ENCODE results near the gene NFILZ.

Gene NFILZ

GRCh38 chr19:8641221-8641907 lies 10.9 kb downstream of the NFILZ start:
- TF ChIP-seq, protein P1, sequence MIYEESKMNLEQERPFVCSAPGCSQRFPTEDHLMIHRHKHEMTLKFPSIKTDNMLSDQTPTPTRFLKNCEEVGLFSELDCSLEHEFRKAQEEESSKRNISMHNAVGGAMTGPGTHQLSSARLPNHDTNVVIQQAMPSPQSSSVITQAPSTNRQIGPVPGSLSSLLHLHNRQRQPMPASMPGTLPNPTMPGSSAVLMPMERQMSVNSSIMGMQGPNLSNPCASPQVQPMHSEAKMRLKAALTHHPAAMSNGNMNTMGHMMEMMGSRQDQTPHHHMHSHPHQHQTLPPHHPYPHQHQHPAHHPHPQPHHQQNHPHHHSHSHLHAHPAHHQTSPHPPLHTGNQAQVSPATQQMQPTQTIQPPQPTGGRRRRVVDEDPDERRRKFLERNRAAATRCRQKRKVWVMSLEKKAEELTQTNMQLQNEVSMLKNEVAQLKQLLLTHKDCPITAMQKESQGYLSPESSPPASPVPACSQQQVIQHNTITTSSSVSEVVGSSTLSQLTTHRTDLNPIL (CRISPR knock-in tag; IDR thresholded peaks at IDR 0.05; ENCODE audit: low read depth): no peak
- TF ChIP-seq, protein P2, sequence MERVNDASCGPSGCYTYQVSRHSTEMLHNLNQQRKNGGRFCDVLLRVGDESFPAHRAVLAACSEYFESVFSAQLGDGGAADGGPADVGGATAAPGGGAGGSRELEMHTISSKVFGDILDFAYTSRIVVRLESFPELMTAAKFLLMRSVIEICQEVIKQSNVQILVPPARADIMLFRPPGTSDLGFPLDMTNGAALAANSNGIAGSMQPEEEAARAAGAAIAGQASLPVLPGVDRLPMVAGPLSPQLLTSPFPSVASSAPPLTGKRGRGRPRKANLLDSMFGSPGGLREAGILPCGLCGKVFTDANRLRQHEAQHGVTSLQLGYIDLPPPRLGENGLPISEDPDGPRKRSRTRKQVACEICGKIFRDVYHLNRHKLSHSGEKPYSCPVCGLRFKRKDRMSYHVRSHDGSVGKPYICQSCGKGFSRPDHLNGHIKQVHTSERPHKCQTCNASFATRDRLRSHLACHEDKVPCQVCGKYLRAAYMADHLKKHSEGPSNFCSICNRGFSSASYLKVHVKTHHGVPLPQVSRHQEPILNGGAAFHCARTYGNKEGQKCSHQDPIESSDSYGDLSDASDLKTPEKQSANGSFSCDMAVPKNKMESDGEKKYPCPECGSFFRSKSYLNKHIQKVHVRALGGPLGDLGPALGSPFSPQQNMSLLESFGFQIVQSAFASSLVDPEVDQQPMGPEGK (CRISPR knock-in tag; IDR thresholded peaks at IDR 0.05; ENCODE audit: borderline replicate concordance): no peak
- TF ChIP-seq OSR1 (CRISPR knock-in tag; IDR thresholded peaks at IDR 0.05) (no peak), BACH2 (CRISPR knock-in tag; IDR thresholded peaks at IDR 0.05; ENCODE audit: borderline replicate concordance) (no peak), RARB (CRISPR knock-in tag; IDR thresholded peaks at IDR 0.05) (no peak), CSRNP3 (CRISPR knock-in tag; IDR thresholded peaks at IDR 0.05) (no peak), ZFP30 (CRISPR knock-in tag; IDR thresholded peaks at IDR 0.05) (no peak), ARNTL (CRISPR knock-in tag; IDR thresholded peaks at IDR 0.05; ENCODE audit: borderline replicate concordance, low read depth) (no peak), TOX (CRISPR knock-in tag; IDR thresholded peaks at IDR 0.05; ENCODE audit: borderline replicate concordance) (no peak), SNAI2 (CRISPR knock-in tag; IDR thresholded peaks at IDR 0.05) (no peak), ZC3H10 (CRISPR knock-in tag; IDR thresholded peaks at IDR 0.05) (no peak), ZNF70 (CRISPR knock-in tag; IDR thresholded peaks at IDR 0.05) (no peak), GLIS3 (CRISPR knock-in tag; IDR thresholded peaks at IDR 0.05) (no peak), CSDC2 (CRISPR knock-in tag; IDR thresholded peaks at IDR 0.05) (no peak), ESRRG (CRISPR knock-in tag; IDR thresholded peaks at IDR 0.05) (no peak)
- TF ChIP-seq, protein P3, sequence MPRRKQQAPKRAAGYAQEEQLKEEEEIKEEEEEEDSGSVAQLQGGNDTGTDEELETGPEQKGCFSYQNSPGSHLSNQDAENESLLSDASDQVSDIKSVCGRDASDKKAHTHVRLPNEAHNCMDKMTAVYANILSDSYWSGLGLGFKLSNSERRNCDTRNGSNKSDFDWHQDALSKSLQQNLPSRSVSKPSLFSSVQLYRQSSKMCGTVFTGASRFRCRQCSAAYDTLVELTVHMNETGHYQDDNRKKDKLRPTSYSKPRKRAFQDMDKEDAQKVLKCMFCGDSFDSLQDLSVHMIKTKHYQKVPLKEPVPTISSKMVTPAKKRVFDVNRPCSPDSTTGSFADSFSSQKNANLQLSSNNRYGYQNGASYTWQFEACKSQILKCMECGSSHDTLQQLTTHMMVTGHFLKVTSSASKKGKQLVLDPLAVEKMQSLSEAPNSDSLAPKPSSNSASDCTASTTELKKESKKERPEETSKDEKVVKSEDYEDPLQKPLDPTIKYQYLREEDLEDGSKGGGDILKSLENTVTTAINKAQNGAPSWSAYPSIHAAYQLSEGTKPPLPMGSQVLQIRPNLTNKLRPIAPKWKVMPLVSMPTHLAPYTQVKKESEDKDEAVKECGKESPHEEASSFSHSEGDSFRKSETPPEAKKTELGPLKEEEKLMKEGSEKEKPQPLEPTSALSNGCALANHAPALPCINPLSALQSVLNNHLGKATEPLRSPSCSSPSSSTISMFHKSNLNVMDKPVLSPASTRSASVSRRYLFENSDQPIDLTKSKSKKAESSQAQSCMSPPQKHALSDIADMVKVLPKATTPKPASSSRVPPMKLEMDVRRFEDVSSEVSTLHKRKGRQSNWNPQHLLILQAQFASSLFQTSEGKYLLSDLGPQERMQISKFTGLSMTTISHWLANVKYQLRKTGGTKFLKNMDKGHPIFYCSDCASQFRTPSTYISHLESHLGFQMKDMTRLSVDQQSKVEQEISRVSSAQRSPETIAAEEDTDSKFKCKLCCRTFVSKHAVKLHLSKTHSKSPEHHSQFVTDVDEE (CRISPR knock-in tag; IDR thresholded peaks at IDR 0.05): no peak
- TF ChIP-seq, protein P4, sequence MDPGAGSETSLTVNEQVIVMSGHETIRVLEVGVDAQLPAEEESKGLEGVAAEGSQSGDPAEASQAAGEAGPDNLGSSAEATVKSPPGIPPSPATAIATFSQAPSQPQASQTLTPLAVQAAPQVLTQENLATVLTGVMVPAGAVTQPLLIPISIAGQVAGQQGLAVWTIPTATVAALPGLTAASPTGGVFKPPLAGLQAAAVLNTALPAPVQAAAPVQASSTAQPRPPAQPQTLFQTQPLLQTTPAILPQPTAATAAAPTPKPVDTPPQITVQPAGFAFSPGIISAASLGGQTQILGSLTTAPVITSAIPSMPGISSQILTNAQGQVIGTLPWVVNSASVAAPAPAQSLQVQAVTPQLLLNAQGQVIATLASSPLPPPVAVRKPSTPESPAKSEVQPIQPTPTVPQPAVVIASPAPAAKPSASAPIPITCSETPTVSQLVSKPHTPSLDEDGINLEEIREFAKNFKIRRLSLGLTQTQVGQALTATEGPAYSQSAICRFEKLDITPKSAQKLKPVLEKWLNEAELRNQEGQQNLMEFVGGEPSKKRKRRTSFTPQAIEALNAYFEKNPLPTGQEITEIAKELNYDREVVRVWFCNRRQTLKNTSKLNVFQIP (CRISPR knock-in tag; IDR thresholded peaks at IDR 0.05; ENCODE audit: borderline replicate concordance, low read depth): no peak
- no peak for ATAC-seq

- ATAC-seq: peak; percentile 66; the same call in 2 of the 3 replicates
- TF ChIP-seq CSRNP3 (CRISPR knock-in tag; IDR thresholded peaks at IDR 0.05) (no peak), ARNTL (CRISPR knock-in tag; IDR thresholded peaks at IDR 0.05; ENCODE audit: borderline replicate concordance, low read depth) (no peak), TOX (CRISPR knock-in tag; IDR thresholded peaks at IDR 0.05; ENCODE audit: borderline replicate concordance) (no peak), ZNF565 (CRISPR knock-in tag; conservative IDR thresholded peaks at IDR 0.05; ENCODE audit: low read depth) (no peak), ZNF70 (CRISPR knock-in tag; IDR thresholded peaks at IDR 0.05) (no peak), ISL1 (CRISPR knock-in tag; IDR thresholded peaks at IDR 0.05) (no peak), ZC3H10 (CRISPR knock-in tag; IDR thresholded peaks at IDR 0.05) (no peak), OSR1 (CRISPR knock-in tag; IDR thresholded peaks at IDR 0.05) (no peak), RARB (CRISPR knock-in tag; IDR thresholded peaks at IDR 0.05) (no peak), GLIS3 (CRISPR knock-in tag; IDR thresholded peaks at IDR 0.05) (no peak)
- TF ChIP-seq, protein P3 (CRISPR knock-in tag; IDR thresholded peaks at IDR 0.05): no peak
- TF ChIP-seq, protein P2 (CRISPR knock-in tag; IDR thresholded peaks at IDR 0.05; ENCODE audit: borderline replicate concordance): no peak
These were observed 11.6 kb downstream of the NFILZ start for GRCh38 chr19:8641908-8642547.
